HG03575 (cell line): ENCODE results near the gene AK8.

Experiments used
- ATAC-seq: cut with Tn5 transposase; IDR thresholded peaks from one replicate; pipeline ENCODE4 v1.9.1; 2021; ENCODE audit not compliant: unreplicated experiment, insufficient number of reproducible peaks, low FRiP score; ENCODE audit errors: extremely low read depth

Gene AK8

GRCh38 chr9:132808645-132809044 is 69.4 kb downstream of the AK8 start:
- no peak for ATAC-seq

GRCh38 chr9:132806723-132807421 is 71.2 kb downstream of the AK8 start:
- ATAC-seq, result no peak

GRCh38 chr9:132806306-132806705 is 71.8 kb downstream of the AK8 start:
- ATAC-seq, result no peak

- no peak for ATAC-seq
These were observed 73.3 kb downstream of the AK8 start for GRCh38 chr9:132804576-132805295.

- ATAC-seq, result no peak
These were observed 75.8 kb downstream of the AK8 start for GRCh38 chr9:132802121-132802795.

- no peak for ATAC-seq
These were observed 76.4 kb downstream of the AK8 start for GRCh38 chr9:132801659-132802058.

- ATAC-seq, result no peak
These were observed 77.9 kb downstream of the AK8 start for GRCh38 chr9:132800038-132800648.

- ATAC-seq, result no peak
These were observed 79.0 kb downstream of the AK8 start for GRCh38 chr9:132798817-132799790.

GRCh38 chr9:132797861-132798659 is 80.0 kb downstream of the AK8 start:
- ATAC-seq, result no peak

- no peak for ATAC-seq
These were observed 82.4 kb downstream of the AK8 start for GRCh38 chr9:132795511-132796303.

- ATAC-seq, result no peak
These were observed 83.2 kb downstream of the AK8 start for GRCh38 chr9:132794730-132795380.

GRCh38 chr9:132793606-132794580 is 84.2 kb downstream of the AK8 start:
- no peak for ATAC-seq

- ATAC-seq, result no peak
These were observed 85.5 kb downstream of the AK8 start for GRCh38 chr9:132792547-132792946.

GRCh38 chr9:132791699-132792240 is 86.3 kb downstream of the AK8 start:
- no peak for ATAC-seq

- ATAC-seq, result no peak
These were observed 88.4 kb downstream of the AK8 start for GRCh38 chr9:132789719-132790118.
